G401.6 (cell line): ENCODE measurements around the gene RCOR3.
"Not testable (repeated sequence)": the region's sequence is repeated elsewhere in the genome, so short reads cannot be mapped to it uniquely, and the experiment has no call there.

ENCODE experiments used
- FAIRE-seq: peaks from 2 replicates; lab custom pipeline; 2012; peaks lifted over from hg19 to GRCh38; lab: Jason Lieb, UNC

Gene RCOR3

GRCh38 chr1:211260141-211261107, 1.3 kb downstream of the RCOR3 start:
- FAIRE-seq: peak; percentile 39

GRCh38 chr1:211261229-211261628, 2.1 kb downstream of the RCOR3 start:
- no peak for FAIRE-seq

- not testable (repeated sequence) for FAIRE-seq
These were observed 3.9 kb downstream of the RCOR3 start for GRCh38 chr1:211263022-211263421.

GRCh38 chr1:211267204-211267857, 8.2 kb downstream of the RCOR3 start:
- FAIRE-seq: no peak

- peak; percentile 3 for FAIRE-seq
These were observed 20.2 kb downstream of the RCOR3 start for GRCh38 chr1:211279340-211279739.

- FAIRE-seq: no peak
These were observed 21.7 kb downstream of the RCOR3 start for GRCh38 chr1:211280910-211281309.

GRCh38 chr1:211281320-211282022, 22.3 kb downstream of the RCOR3 start:
- no peak for FAIRE-seq

- no peak for FAIRE-seq
These were observed 22.8 kb downstream of the RCOR3 start for GRCh38 chr1:211282023-211282373.

GRCh38 chr1:211285196-211285595, 26.0 kb downstream of the RCOR3 start:
- FAIRE-seq: no peak

- no peak for FAIRE-seq
These were observed 28.1 kb downstream of the RCOR3 start for GRCh38 chr1:211287218-211287617.

GRCh38 chr1:211292411-211292810, 33.2 kb downstream of the RCOR3 start:
- no peak for FAIRE-seq

GRCh38 chr1:211296396-211296795, 37.2 kb downstream of the RCOR3 start:
- FAIRE-seq: no peak

GRCh38 chr1:211305044-211305443, 45.9 kb downstream of the RCOR3 start:
- FAIRE-seq: no peak

- FAIRE-seq: no peak
These were observed 50.5 kb downstream of the RCOR3 start for GRCh38 chr1:211309617-211310016.

GRCh38 chr1:211313392-211313791, 54.2 kb downstream of the RCOR3 start:
- no peak for FAIRE-seq

GRCh38 chr1:211318576-211319280, 59.6 kb downstream of the RCOR3 start:
- FAIRE-seq: no peak

- FAIRE-seq: no peak
These were observed 60.7 kb downstream of the RCOR3 start for GRCh38 chr1:211319892-211320291.

- peak; percentile 55 for FAIRE-seq
These were observed 61.8 kb downstream of the RCOR3 start for GRCh38 chr1:211320980-211321379.

- FAIRE-seq: not testable (repeated sequence)
These were observed 62.5 kb downstream of the RCOR3 start for GRCh38 chr1:211321646-211322045.

GRCh38 chr1:211323156-211324063, 64.2 kb downstream of the RCOR3 start:
- FAIRE-seq: no peak
